Trophoblast cell (in vitro differentiated cells and primary cell): ENCODE data around the gene MBOAT1.

Source experiments
- DNase-seq, 2 donors: peaks; one replicate each; pipeline ENCODE4 v3.0.0-alpha.2; 2016
- H2AFZ ChIP-seq: 2 replicates; pipeline ENCODE4 v1.6.1; 2013; ENCODE audit warnings: low read length, moderate library complexity, mild to moderate bottlenecking; ENCODE audit not compliant: insufficient read depth, poor library complexity
- H2AK5ac ChIP-seq: 2 replicates; pipeline ENCODE4 v1.6.1; 2013; ENCODE audit warnings: mild to moderate bottlenecking, low read length
- H2BK120ac ChIP-seq: 2 replicates; pipeline ENCODE4 v1.6.1; 2013; ENCODE audit warnings: low read length, mild to moderate bottlenecking, moderate library complexity; ENCODE audit not compliant: insufficient read depth, poor library complexity
- H2BK12ac ChIP-seq: 2 replicates; pipeline ENCODE4 v1.6.1; 2013; ENCODE audit warnings: mild to moderate bottlenecking, low read length, moderate library complexity
- H2BK5ac ChIP-seq: 2 replicates; pipeline ENCODE4 v1.6.1; 2013; ENCODE audit warnings: low read length, low read depth, moderate library complexity, mild to moderate bottlenecking; ENCODE audit not compliant: poor library complexity
- H3K14ac ChIP-seq: 2 replicates; pipeline ENCODE4 v1.6.1; 2013; ENCODE audit warnings: mild to moderate bottlenecking, low read length
- H3K18ac ChIP-seq: 2 replicates; pipeline ENCODE4 v1.6.1; 2013; ENCODE audit warnings: mild to moderate bottlenecking, low read length
- H3K23ac ChIP-seq: 2 replicates; pipeline ENCODE4 v1.6.1; 2013; ENCODE audit warnings: low read length
- H3K27ac ChIP-seq: 2 replicates; pipeline ENCODE4 v1.5.1; 2013; ENCODE audit warnings: low read depth, mild to moderate bottlenecking, inconsistent platforms, low read length, moderate library complexity
- H3K27me3 ChIP-seq: 2 replicates; pipeline ENCODE4 v1.6.1; 2013; ENCODE audit warnings: inconsistent platforms, mild to moderate bottlenecking, low read length, moderate library complexity; ENCODE audit not compliant: insufficient read depth
- H3K36me3 ChIP-seq, 2 experiments: 1 replicate in 1 of 2; 2 replicates in 1 of 2; pipeline ENCODE4 v1.6.1; 2013; ENCODE audit warnings: low read length in 2 of 2, mild to moderate bottlenecking in 2 of 2, moderate library complexity in 1 of 2; ENCODE audit not compliant: insufficient read depth in 2 of 2, control insufficient read depth in 1 of 2
- H3K4ac ChIP-seq: 2 replicates; pipeline ENCODE4 v1.6.1; 2013; ENCODE audit warnings: low read depth, mild to moderate bottlenecking, low read length, moderate library complexity
- H3K4me1 ChIP-seq, 2 experiments: 1 replicate in 1 of 2; 2 replicates in 1 of 2; pipeline ENCODE4 v1.6.1; 2013; ENCODE audit warnings: low read length in 2 of 2, mild to moderate bottlenecking in 2 of 2, moderate library complexity in 1 of 2; ENCODE audit not compliant: insufficient read depth in 2 of 2, control insufficient read depth in 1 of 2
- H3K4me2 ChIP-seq: 2 replicates; pipeline ENCODE4 v1.6.1; 2013; ENCODE audit warnings: inconsistent platforms, mild to moderate bottlenecking, low read length, moderate library complexity
- H3K4me3 ChIP-seq: 2 replicates; pipeline ENCODE4 v1.5.1; 2013; ENCODE audit warnings: mild to moderate bottlenecking, low read depth, low read length, inconsistent platforms
- H3K79me1 ChIP-seq: one replicate; pipeline ENCODE4 v1.6.1; 2013; ENCODE audit warnings: low read length
- H3K79me2 ChIP-seq: 2 replicates; pipeline ENCODE4 v1.6.1; 2013; ENCODE audit warnings: low read length, mild to moderate bottlenecking; ENCODE audit not compliant: control insufficient read depth, insufficient read depth, poor library complexity
- H3K9ac ChIP-seq: 2 replicates; pipeline ENCODE4 v1.6.1; 2013; ENCODE audit warnings: mild to moderate bottlenecking, low read length
- H3K9me3 ChIP-seq: 2 replicates; pipeline ENCODE4 v1.6.1; 2013; ENCODE audit warnings: low read depth, mild to moderate bottlenecking, control low read depth, inconsistent platforms, low read length; ENCODE audit not compliant: insufficient read depth
- H4K12ac ChIP-seq: 2 replicates; pipeline ENCODE4 v1.6.1; 2013; ENCODE audit warnings: low read depth, mild to moderate bottlenecking, low read length, moderate library complexity
- H4K8ac ChIP-seq: 2 replicates; pipeline ENCODE4 v1.6.1; 2013; ENCODE audit warnings: low read depth, mild to moderate bottlenecking, low read length, moderate library complexity
- H4K91ac ChIP-seq: one replicate; pipeline ENCODE4 v1.6.1; 2013; ENCODE audit warnings: low read depth, mild to moderate bottlenecking, low read length, moderate library complexity
- WGBS: extraction: QIAGEN DNeasy Blood & Tissue Kit; methylation state at CpG from one replicate; pipeline ENCODE4 v1.1.7; 2013; ENCODE audit warnings: missing lambda C conversion rate; ENCODE audit not compliant: insufficient read length, insufficient coverage; ENCODE audit errors: extremely low coverage; 5-methylcytosine and 5-hydroxymethylcytosine counted together

MBOAT1 gene

GRCh38 chr6:20128018-20128417, 84.3 kb downstream of the MBOAT1 start:
- H2AFZ ChIP-seq, result no peak overlapping the region
- peaks cover 0 to 2% of the 10 kb centered on the region in 2 experiments for H3K4me1 ChIP-seq
- H3K14ac ChIP-seq, result no peak overlapping the region
- no peak overlapping the region for H3K27ac ChIP-seq
- DNase-seq, result no peak
- no peak overlapping the region for H2BK12ac ChIP-seq
- no peaks in the 10 kb centered on the region for H3K27me3 ChIP-seq
- no peaks in the 10 kb centered on the region for H3K36me3 ChIP-seq
- H3K4ac ChIP-seq, result no peak overlapping the region
- no peaks in the 10 kb centered on the region for H3K79me2 ChIP-seq
- H3K4me3 ChIP-seq, result no peak overlapping the region
- H3K9ac ChIP-seq, result peak overlapping the region; percentile 49
- H4K8ac ChIP-seq, result no peak overlapping the region
- WGBS, result no CpG with 5 or more reads among the region's 3 CpGs
- no peak overlapping the region for H3K4me2 ChIP-seq
- H3K18ac ChIP-seq, result no peak overlapping the region
- H4K12ac ChIP-seq, result no peak overlapping the region
- no peaks in the 10 kb centered on the region for H3K9me3 ChIP-seq
- H2AK5ac ChIP-seq, result no peak overlapping the region
- H2BK5ac ChIP-seq, result no peak overlapping the region
- H2BK120ac ChIP-seq, result no peak overlapping the region
- H3K79me1 ChIP-seq, result no peaks in the 10 kb centered on the region
- no peak overlapping the region for H4K91ac ChIP-seq
- no peak overlapping the region for H3K23ac ChIP-seq

GRCh38 chr6:20126789-20127653, 85.2 kb downstream of the MBOAT1 start:
- H3K18ac ChIP-seq, result no peak overlapping the region
- H4K8ac ChIP-seq, result no peak overlapping the region
- no peak overlapping the region for H3K4me2 ChIP-seq
- no peaks in the 10 kb centered on the region for H3K36me3 ChIP-seq
- H4K91ac ChIP-seq, result no peak overlapping the region
- no peak overlapping the region for H4K12ac ChIP-seq
- no peak overlapping the region for H2BK120ac ChIP-seq
- no peaks in the 10 kb centered on the region for H3K79me2 ChIP-seq
- no peaks in the 10 kb centered on the region for H3K79me1 ChIP-seq
- no peak overlapping the region for H3K4ac ChIP-seq
- H2BK12ac ChIP-seq, result no peak overlapping the region
- no peak overlapping the region for H2AK5ac ChIP-seq
- H3K27ac ChIP-seq, result no peak overlapping the region
- H3K4me1 ChIP-seq, result peaks cover 0 to 2% of the 10 kb centered on the region in 2 experiments
- H3K27me3 ChIP-seq, result no peaks in the 10 kb centered on the region
- no peak overlapping the region for H3K14ac ChIP-seq
- no peak overlapping the region for H3K9ac ChIP-seq
- peak; percentile 46 to 73 for DNase-seq
- H3K4me3 ChIP-seq, result no peak overlapping the region
- no CpG with 5 or more reads among the region's 18 CpGs for WGBS
- H2AFZ ChIP-seq, result no peak overlapping the region
- no peak overlapping the region for H3K23ac ChIP-seq
- H2BK5ac ChIP-seq, result no peak overlapping the region
- H3K9me3 ChIP-seq, result no peaks in the 10 kb centered on the region

- no peak overlapping the region for H2BK120ac ChIP-seq
- no peak overlapping the region for H2BK12ac ChIP-seq
- no peak overlapping the region for H3K4ac ChIP-seq
- no peak overlapping the region for H2BK5ac ChIP-seq
- H3K79me1 ChIP-seq, result no peaks in the 10 kb centered on the region
- no peak overlapping the region for H2AK5ac ChIP-seq
- no peak overlapping the region for H4K91ac ChIP-seq
- no peaks in the 10 kb centered on the region for H3K27me3 ChIP-seq
- DNase-seq, result no peak
- H3K9me3 ChIP-seq, result no peaks in the 10 kb centered on the region
- H3K27ac ChIP-seq, result no peak overlapping the region
- H3K36me3 ChIP-seq, result no peaks in the 10 kb centered on the region
- no peak overlapping the region for H3K23ac ChIP-seq
- H3K4me1 ChIP-seq, result peaks cover 0 to 2% of the 10 kb centered on the region in 2 experiments
- H4K12ac ChIP-seq, result no peak overlapping the region
- H3K9ac ChIP-seq, result no peak overlapping the region
- no peak overlapping the region for H4K8ac ChIP-seq
- no peak overlapping the region for H3K18ac ChIP-seq
- H3K4me2 ChIP-seq, result no peak overlapping the region
- no peak overlapping the region for H2AFZ ChIP-seq
- no peak overlapping the region for H3K14ac ChIP-seq
- WGBS, result no CpG with 5 or more reads among the region's 3 CpGs
- no peak overlapping the region for H3K4me3 ChIP-seq
- H3K79me2 ChIP-seq, result no peaks in the 10 kb centered on the region
Measured at GRCh38 chr6:20126102-20126752, 86.0 kb downstream of the MBOAT1 start.

GRCh38 chr6:20124545-20124944, 87.7 kb downstream of the MBOAT1 start:
- no peaks in the 10 kb centered on the region for H3K79me2 ChIP-seq
- no peaks in the 10 kb centered on the region for H3K79me1 ChIP-seq
- H4K8ac ChIP-seq, result no peak overlapping the region
- no peaks in the 10 kb centered on the region for H3K9me3 ChIP-seq
- H3K4me2 ChIP-seq, result no peak overlapping the region
- no peak overlapping the region for H4K12ac ChIP-seq
- H2AFZ ChIP-seq, result no peak overlapping the region
- H3K18ac ChIP-seq, result no peak overlapping the region
- no peak overlapping the region for H3K4me3 ChIP-seq
- H4K91ac ChIP-seq, result no peak overlapping the region
- no peak overlapping the region for H2BK5ac ChIP-seq
- no peaks in the 10 kb centered on the region for H3K27me3 ChIP-seq
- no peak overlapping the region for H3K27ac ChIP-seq
- DNase-seq, result no peak
- no peak overlapping the region for H3K23ac ChIP-seq
- H3K14ac ChIP-seq, result no peak overlapping the region
- H3K9ac ChIP-seq, result no peak overlapping the region
- H3K36me3 ChIP-seq, result no peaks in the 10 kb centered on the region
- H2AK5ac ChIP-seq, result no peak overlapping the region
- no CpG with 5 or more reads among the region's 3 CpGs for WGBS
- H2BK12ac ChIP-seq, result no peak overlapping the region
- H2BK120ac ChIP-seq, result no peak overlapping the region
- H3K4ac ChIP-seq, result no peak overlapping the region
- H3K4me1 ChIP-seq, result peaks cover 0 to 4% of the 10 kb centered on the region in 2 experiments
